Astrocyte (in vitro differentiated cells and primary cell): ENCODE results near the gene COBL.

ENCODE experiments used
- EZH2 ChIP-seq: IDR thresholded peaks from 2 replicates; pipeline ENCODE4 v1.6.1; 2012; ENCODE audit warnings: mild to moderate bottlenecking, low read length, inconsistent platforms; ENCODE audit not compliant: insufficient read depth
- TF ChIP-seq, protein P1 (sequence below): IDR thresholded peaks from 2 replicates; pipeline ENCODE4 v1.5.1; 2011; ENCODE audit warnings: low read depth, mild to moderate bottlenecking, inconsistent platforms, low read length, moderate library complexity; ENCODE audit not compliant: insufficient read depth

DNA sequence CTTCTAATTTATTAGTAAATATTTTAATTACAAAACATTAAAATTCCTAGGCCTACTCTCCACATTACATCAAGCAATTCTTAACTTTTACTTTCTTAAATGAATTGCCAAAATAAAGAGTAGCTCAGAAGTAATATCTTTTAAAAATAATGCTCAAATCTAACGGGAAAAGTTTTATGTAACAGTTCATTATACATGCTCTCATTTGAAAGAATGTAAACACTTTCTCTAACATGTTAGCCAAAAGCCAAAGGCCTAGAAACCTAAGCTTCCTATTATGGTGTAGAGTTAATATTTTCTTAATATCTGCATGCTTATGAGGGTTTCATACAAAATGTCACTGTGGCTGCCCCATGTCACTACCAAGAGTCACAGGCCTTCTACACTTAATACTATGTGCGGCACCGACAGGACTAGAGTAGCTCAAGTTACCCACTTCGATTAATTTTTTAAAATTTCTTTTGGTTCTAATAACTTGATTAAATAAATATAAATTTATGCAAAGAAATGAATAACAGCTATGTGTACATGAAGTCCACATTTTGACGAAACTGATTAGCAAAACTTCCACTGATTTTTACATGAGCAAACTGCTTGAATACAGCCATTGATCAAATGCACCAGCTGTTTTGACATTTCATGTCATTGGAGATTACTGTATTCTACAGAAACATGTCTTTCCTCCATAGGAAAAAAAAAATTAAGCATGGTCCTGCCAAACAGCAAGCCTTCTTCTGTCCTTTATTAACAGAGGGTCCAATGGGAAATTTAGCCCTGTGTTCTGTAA lies 3.5 kb downstream of the COBL start:
- TF ChIP-seq, protein P1, sequence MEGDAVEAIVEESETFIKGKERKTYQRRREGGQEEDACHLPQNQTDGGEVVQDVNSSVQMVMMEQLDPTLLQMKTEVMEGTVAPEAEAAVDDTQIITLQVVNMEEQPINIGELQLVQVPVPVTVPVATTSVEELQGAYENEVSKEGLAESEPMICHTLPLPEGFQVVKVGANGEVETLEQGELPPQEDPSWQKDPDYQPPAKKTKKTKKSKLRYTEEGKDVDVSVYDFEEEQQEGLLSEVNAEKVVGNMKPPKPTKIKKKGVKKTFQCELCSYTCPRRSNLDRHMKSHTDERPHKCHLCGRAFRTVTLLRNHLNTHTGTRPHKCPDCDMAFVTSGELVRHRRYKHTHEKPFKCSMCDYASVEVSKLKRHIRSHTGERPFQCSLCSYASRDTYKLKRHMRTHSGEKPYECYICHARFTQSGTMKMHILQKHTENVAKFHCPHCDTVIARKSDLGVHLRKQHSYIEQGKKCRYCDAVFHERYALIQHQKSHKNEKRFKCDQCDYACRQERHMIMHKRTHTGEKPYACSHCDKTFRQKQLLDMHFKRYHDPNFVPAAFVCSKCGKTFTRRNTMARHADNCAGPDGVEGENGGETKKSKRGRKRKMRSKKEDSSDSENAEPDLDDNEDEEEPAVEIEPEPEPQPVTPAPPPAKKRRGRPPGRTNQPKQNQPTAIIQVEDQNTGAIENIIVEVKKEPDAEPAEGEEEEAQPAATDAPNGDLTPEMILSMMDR: no peak
- TF ChIP-seq EZH2: no peak
